ENCODE results near the gene UNC119. TPM values are rescaled to one million over a fixed set of nuclear protein-coding genes. Genes with fewer than 3 reads are reported as not detected.
A peak's percentile ranks its signal among the peaks of the same experiment; 100 is the strongest.

UNC119 gene
- total and polyA plus RNA-seq, 2 experiments from 2014 or later: 39.0 to 78.4 TPM

- Histone ChIP-seq H3F3A (replicated peaks; ENCODE audit: low read depth) (peaks cover 17% of the 10 kb centered on the region), H3K4me2 (peak within 1 kb of the TSS; percentile 98), H3K4me1 (ENCODE audit: insufficient read depth) (peaks cover 8% of the 10 kb centered on the region), H3K79me2 (replicated peaks; ENCODE audit: insufficient read depth) (peaks cover 41% of the 10 kb centered on the region), H3K4me3 (peak within 1 kb of the TSS; percentile 94), H2AFZ (peak within 1 kb of the TSS; percentile 98), H3K27me3 (ENCODE audit: insufficient read depth) (no peaks in the 10 kb centered on the region), H3K9me2 (ENCODE audit: insufficient read depth) (no peaks in the 10 kb centered on the region), H3K36me3 (ENCODE audit: insufficient read depth) (peaks cover 21% of the 10 kb centered on the region; the same call in 1 of the 2 replicates), H3K27ac (ENCODE audit: low read depth) (peak within 1 kb of the TSS; percentile 89), H4K20me1 (replicated peaks; ENCODE audit: insufficient read depth) (peaks cover 3% of the 10 kb centered on the region; the same call in 1 of the 2 replicates)
- ATAC-seq (peak; percentile 92), DNase-seq (ENCODE audit: low spot score) (peak; percentile 97)
- TF ChIP-seq ZNF331 (CRISPR knock-in tag; IDR thresholded peaks at IDR 0.05; ENCODE audit: low read depth): no peak
- no peak for TF ChIP-seq ZNF114 (CRISPR knock-in tag; IDR thresholded peaks at IDR 0.05)
- peak; percentile 58; the same call in 1 of the 2 replicates for TF ChIP-seq CREB1 (CRISPR knock-in tag; IDR thresholded peaks at IDR 0.05; ENCODE audit: low read depth)
- peak; percentile 91 for TF ChIP-seq POLR2AphosphoS5 (IDR thresholded peaks at IDR 0.05; ENCODE audit: low read depth)
- no peak for TF ChIP-seq EZH2phosphoT487 (IDR thresholded peaks at IDR 0.05; ENCODE audit: unreplicated experiment)
- Mint-ChIP-seq H3K27ac (peak within 1 kb of the TSS; percentile 97), H3K27me3 (ENCODE audit: insufficient read depth, low read depth, poor library complexity) (peaks cover 10% of the 10 kb centered on the region), H3K9me3 (no peaks in the 10 kb centered on the region), H3K4me1 (peaks cover 12% of the 10 kb centered on the region), H3K36me3 (ENCODE audit: low read depth) (peaks cover 30% of the 10 kb centered on the region), H3K4me3 (peak within 1 kb of the TSS; percentile 92)
Measured at GRCh38 chr17:28598799-28599310, 46.4 kb upstream of the UNC119 start, which contains the start of gene SPAG5. Gene SPAG5, minus strand, starts transcription at chr17:28599025. Its CDS starts 79 bp downstream, at chr17:28598946.

- Mint-ChIP-seq H3K36me3 (ENCODE audit: low read depth) (peaks cover 28% of the 10 kb centered on the region), H3K27me3 (ENCODE audit: insufficient read depth, low read depth, poor library complexity) (peaks cover 10% of the 10 kb centered on the region), H3K9me3 (no peaks in the 10 kb centered on the region), H3K4me1 (peaks cover 12% of the 10 kb centered on the region), H3K27ac (peak overlapping the region; percentile 97), H3K4me3 (peak overlapping the region; percentile 92)
- Histone ChIP-seq H2AFZ (peak overlapping the region; percentile 98), H3K27ac (ENCODE audit: low read depth) (peak overlapping the region; percentile 89), H3K4me2 (peak overlapping the region; percentile 98), H3K9me2 (ENCODE audit: insufficient read depth) (no peaks in the 10 kb centered on the region), H3K27me3 (ENCODE audit: insufficient read depth) (no peaks in the 10 kb centered on the region), H4K20me1 (replicated peaks; ENCODE audit: insufficient read depth) (peaks cover 5% of the 10 kb centered on the region; the same call in 1 of the 2 replicates), H3K79me2 (replicated peaks; ENCODE audit: insufficient read depth) (peaks cover 43% of the 10 kb centered on the region), H3K36me3 (ENCODE audit: insufficient read depth) (peaks cover 22% of the 10 kb centered on the region; the same call in 1 of the 2 replicates), H3F3A (replicated peaks; ENCODE audit: low read depth) (peaks cover 17% of the 10 kb centered on the region), H3K4me3 (peak overlapping the region; percentile 94), H3K4me1 (ENCODE audit: insufficient read depth) (peaks cover 8% of the 10 kb centered on the region)
- peak; percentile 41 for ATAC-seq
- DNase-seq (ENCODE audit: low spot score): no peak
- TF ChIP-seq ZNF114 (CRISPR knock-in tag; IDR thresholded peaks at IDR 0.05) (no peak), POLR2AphosphoS5 (IDR thresholded peaks at IDR 0.05; ENCODE audit: low read depth) (no peak), JUNB (IDR thresholded peaks at IDR 0.05; ENCODE audit: unreplicated experiment) (no peak), EZH2phosphoT487 (IDR thresholded peaks at IDR 0.05; ENCODE audit: unreplicated experiment) (no peak), STAT1 (IDR thresholded peaks at IDR 0.05; ENCODE audit: unreplicated experiment) (no peak), ETS1 (IDR thresholded peaks at IDR 0.05) (no peak), CTCF (conservative IDR thresholded peaks at IDR 0.05; ENCODE audit: low read depth in 2 of 2) (no peak), EZH2 (IDR thresholded peaks at IDR 0.05; ENCODE audit: low read depth, unreplicated experiment) (no peak), ZNF462 (CRISPR knock-in tag; IDR thresholded peaks at IDR 0.05) (no peak)
Measured at GRCh38 chr17:28598389-28598788, 46.0 kb upstream of the UNC119 start.

Measured in GM23338 (cell line).